Measurements from ENCODE around the gene TMEM141.
A peak's percentile ranks its signal among the peaks of the same experiment; 100 is the strongest.

Gene TMEM141

DNA sequence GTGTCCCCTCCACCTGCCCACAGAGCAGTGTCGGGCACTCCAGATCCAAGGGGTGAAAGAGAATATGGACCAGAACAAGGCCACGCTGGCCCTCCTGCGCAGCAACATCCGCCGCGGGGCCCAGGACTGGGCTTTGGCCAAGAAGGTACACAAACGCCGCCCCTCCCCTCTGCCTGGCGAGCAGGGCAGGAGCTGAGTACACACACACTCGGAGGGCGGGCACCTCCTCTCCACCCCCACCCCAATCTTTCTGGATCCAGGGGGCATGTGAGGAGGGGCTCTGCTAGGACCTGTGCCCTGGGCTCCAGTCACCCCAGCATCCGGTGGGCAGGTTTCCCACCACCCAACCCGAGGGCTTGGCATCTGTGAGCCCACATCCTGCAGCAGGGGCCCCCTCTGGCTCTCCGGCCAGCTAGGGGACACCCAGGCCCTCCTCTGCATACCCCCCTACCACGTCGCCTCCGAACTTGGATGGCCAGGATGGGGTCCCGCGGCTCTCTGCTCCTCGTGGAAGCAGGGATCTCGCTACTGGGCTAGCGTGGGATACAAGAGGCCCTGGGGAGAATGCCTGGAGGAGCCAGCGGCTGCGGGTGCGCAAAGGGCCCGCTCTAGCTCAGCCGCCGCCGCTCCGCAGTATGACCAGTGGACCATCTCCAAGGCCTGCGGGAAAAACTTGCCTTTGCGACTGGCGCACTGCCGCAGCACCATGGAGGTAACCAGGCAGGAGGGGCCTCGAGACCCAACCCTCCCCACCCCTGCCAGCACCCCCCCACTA lies 8.1 kb downstream of the TMEM141 start:
- peaks cover 0 to under 1% of the 10 kb centered on the region in 2 donors for H3K36me3 ChIP-seq (replicated peaks in 1 of 2; ENCODE audit: control insufficient read depth in 2 of 2, insufficient read depth in 2 of 2, low read length in 2 of 2)

DNA sequence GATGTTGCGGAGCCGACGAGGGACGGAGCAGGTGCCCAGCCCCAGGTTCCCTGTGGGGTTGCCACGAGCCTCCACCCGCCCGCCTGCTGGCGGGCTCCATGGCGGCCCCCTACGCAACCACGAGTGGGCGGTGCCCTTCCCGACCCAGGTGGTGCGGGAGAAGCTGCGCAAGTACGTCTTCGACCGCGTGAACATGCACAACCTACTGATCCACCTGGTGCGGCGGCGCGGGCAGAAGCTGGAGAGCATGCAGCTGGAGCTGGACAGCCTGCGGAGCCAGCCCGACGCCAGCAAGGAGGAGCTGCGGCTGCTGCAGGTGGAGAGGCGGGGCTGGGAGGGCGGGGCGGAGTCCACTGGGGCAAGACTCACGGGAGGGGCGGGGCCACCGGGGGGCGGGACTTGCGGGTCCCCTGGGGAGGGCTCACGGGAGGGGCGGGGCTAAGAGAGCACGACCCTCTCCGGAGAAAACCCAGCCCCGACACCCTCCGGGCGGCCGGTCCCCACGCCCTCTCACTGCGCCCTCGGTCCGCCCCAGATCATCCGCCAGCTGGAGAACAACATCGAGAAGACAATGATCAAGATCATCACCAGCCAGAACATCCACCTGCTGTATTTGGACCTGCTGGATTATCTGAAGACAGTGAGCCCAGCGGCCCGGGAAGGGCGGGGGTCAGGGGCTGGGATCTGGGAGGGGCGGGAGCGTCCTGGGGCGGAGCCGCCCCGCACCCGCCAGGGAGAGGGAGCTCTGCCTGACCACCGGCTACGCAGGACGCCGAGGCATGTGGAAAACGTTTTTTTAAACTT lies 8.9 kb downstream of the TMEM141 start:
- no peak overlapping the region for H3K27ac ChIP-seq (replicated peaks; ENCODE audit: low read length)
- H2BK15ac ChIP-seq (ENCODE audit: low read length), result peak overlapping the region; percentile 85
- H3K4me1 ChIP-seq (ENCODE audit: control insufficient read depth in 2 of 2, insufficient read depth in 1 of 2, low read depth in 1 of 2, low read length in 2 of 2), result peaks cover 20 to 28% of the 10 kb centered on the region in 2 donors
- H2BK120ac ChIP-seq (ENCODE audit: low read depth, low read length), result no peak overlapping the region
- peaks cover 0 to 14% (median 5%) of the 10 kb centered on the region in 3 experiments for H3K27me3 ChIP-seq (ENCODE audit: control insufficient read depth in 3 of 3, insufficient read depth in 3 of 3, low read depth in 1 of 3, low read length in 3 of 3)
- peaks cover 0 to 2% of the 10 kb centered on the region in 2 donors for H3K9me3 ChIP-seq (replicated peaks in 1 of 2; ENCODE audit: control insufficient read depth in 2 of 2, insufficient read depth in 1 of 2, low read depth in 1 of 2, low read length in 2 of 2)
- H4K8ac ChIP-seq (ENCODE audit: low read depth, low read length), result no peak overlapping the region
- H3K4me2 ChIP-seq (ENCODE audit: insufficient read depth, low read length, poor library complexity, severe bottlenecking), result peak overlapping the region; percentile 94
- H2AFZ ChIP-seq (ENCODE audit: low read length), result peak overlapping the region; percentile 89
- H3K4ac ChIP-seq (ENCODE audit: low read length), result no peak overlapping the region
- peak overlapping the region; percentile 43 to 86 for H3K4me3 ChIP-seq (ENCODE audit: low read length in 2 of 2)
- H3K79me1 ChIP-seq (ENCODE audit: low read depth, low read length), result no peaks in the 10 kb centered on the region
- H4K91ac ChIP-seq (ENCODE audit: low read depth, low read length, poor library complexity), result no peak overlapping the region
- peak overlapping the region; percentile 86 for H3K9ac ChIP-seq (ENCODE audit: low read depth, low read length, poor library complexity)
- H2BK5ac ChIP-seq (ENCODE audit: low read length), result peak overlapping the region; percentile 53
- H3K14ac ChIP-seq (ENCODE audit: low read length), result peak overlapping the region; percentile 89
- DNase-seq (ENCODE audit: low spot score), result peak; percentile 93
- WGBS, 2 donors (ENCODE audit: extremely low coverage in 2 of 2, insufficient read length in 2 of 2, insufficient replicate concordance in 1 of 2), result no CpG with 5 or more reads among the region's 63 CpGs
- H3K23ac ChIP-seq (ENCODE audit: low read depth, low read length, poor library complexity), result peak overlapping the region; percentile 97
- peak overlapping the region; percentile 94 for H2BK12ac ChIP-seq (ENCODE audit: low read length)
- H3K36me3 ChIP-seq (replicated peaks in 1 of 2; ENCODE audit: control insufficient read depth in 2 of 2, insufficient read depth in 2 of 2, low read length in 2 of 2), result peaks cover 0 to 8% of the 10 kb centered on the region in 2 donors
- H3K18ac ChIP-seq (ENCODE audit: low read length), result peak overlapping the region; percentile 97
- peak overlapping the region; percentile 59 for H2AK5ac ChIP-seq (ENCODE audit: low read depth, low read length)

More for the DNA sequence above, 8.1 kb downstream of the TMEM141 start:
- Histone ChIP-seq H3K14ac (ENCODE audit: low read length) (peak overlapping the region; percentile 89), H2BK5ac (ENCODE audit: low read length) (peak overlapping the region; percentile 53), H4K91ac (ENCODE audit: low read depth, low read length, poor library complexity) (no peak overlapping the region), H3K9me3 (replicated peaks in 1 of 2; ENCODE audit: control insufficient read depth in 2 of 2, insufficient read depth in 1 of 2, low read depth in 1 of 2, low read length in 2 of 2) (peaks cover 0 to 2% of the 10 kb centered on the region in 2 donors), H3K18ac (ENCODE audit: low read length) (peak overlapping the region; percentile 97), H3K79me1 (ENCODE audit: low read depth, low read length) (no peaks in the 10 kb centered on the region), H2BK120ac (ENCODE audit: low read depth, low read length) (no peak overlapping the region), H3K4ac (ENCODE audit: low read length) (peak overlapping the region; percentile 93), H3K4me3 (ENCODE audit: low read length in 2 of 2) (peak overlapping the region in 1 of 2 donors; percentile 83), H3K4me2 (ENCODE audit: insufficient read depth, low read length, poor library complexity, severe bottlenecking) (peak overlapping the region; percentile 91), H3K23ac (ENCODE audit: low read depth, low read length, poor library complexity) (peak overlapping the region; percentile 97), H2AK5ac (ENCODE audit: low read depth, low read length) (peak overlapping the region; percentile 59), H3K27ac (replicated peaks; ENCODE audit: low read length) (no peak overlapping the region), H3K4me1 (ENCODE audit: control insufficient read depth in 2 of 2, insufficient read depth in 1 of 2, low read depth in 1 of 2, low read length in 2 of 2) (peaks cover 20 to 28% of the 10 kb centered on the region in 2 donors), H2AFZ (ENCODE audit: low read length) (peak overlapping the region; percentile 89), H3K9ac (ENCODE audit: low read depth, low read length, poor library complexity) (peak overlapping the region; percentile 86), H2BK12ac (ENCODE audit: low read length) (peak overlapping the region; percentile 63), H4K8ac (ENCODE audit: low read depth, low read length) (no peak overlapping the region), H2BK15ac (ENCODE audit: low read length) (peak overlapping the region; percentile 85), H3K27me3 (ENCODE audit: control insufficient read depth in 3 of 3, insufficient read depth in 3 of 3, low read depth in 1 of 3, low read length in 3 of 3) (peaks cover 0 to 14% (median 5%) of the 10 kb centered on the region in 3 experiments)
- no peak for DNase-seq (ENCODE audit: low spot score)
- WGBS, 2 donors (ENCODE audit: extremely low coverage in 2 of 2, insufficient read length in 2 of 2, insufficient replicate concordance in 1 of 2), result no CpG with 5 or more reads among the region's 35 CpGs

DNA sequence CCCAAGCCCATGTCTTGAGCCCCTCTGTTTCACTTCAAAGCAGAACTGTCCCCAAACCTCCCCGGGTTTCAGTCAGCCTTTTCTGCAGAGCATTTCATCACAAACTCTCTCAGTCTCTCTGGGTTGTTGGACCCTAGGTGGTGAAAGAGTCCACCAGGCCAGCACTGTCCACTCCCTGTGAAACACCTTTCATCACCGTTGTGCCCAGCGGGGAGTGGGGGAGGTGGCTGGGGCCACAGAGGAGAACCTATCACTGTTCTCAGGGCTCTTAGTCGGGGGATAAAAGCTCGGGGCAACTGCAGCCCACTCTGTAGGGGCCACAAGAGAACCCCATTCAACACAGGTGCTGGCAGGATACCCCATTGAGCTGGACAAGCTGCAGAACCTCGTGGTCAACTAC lies 11.2 kb downstream of the TMEM141 start:
- no peak overlapping the region for H2AFZ ChIP-seq (ENCODE audit: low read length)
- peaks cover 0 to 2% of the 10 kb centered on the region in 2 donors for H3K9me3 ChIP-seq (replicated peaks in 1 of 2; ENCODE audit: control insufficient read depth in 2 of 2, insufficient read depth in 1 of 2, low read depth in 1 of 2, low read length in 2 of 2)
- H3K36me3 ChIP-seq (replicated peaks in 1 of 2; ENCODE audit: control insufficient read depth in 2 of 2, insufficient read depth in 2 of 2, low read length in 2 of 2), result peaks cover 4 to 24% of the 10 kb centered on the region in 2 donors
- no peak overlapping the region for H4K91ac ChIP-seq (ENCODE audit: low read depth, low read length, poor library complexity)
- no peak overlapping the region for H3K18ac ChIP-seq (ENCODE audit: low read length)
- H3K23ac ChIP-seq (ENCODE audit: low read depth, low read length, poor library complexity), result no peak overlapping the region
- H2BK5ac ChIP-seq (ENCODE audit: low read length), result no peak overlapping the region
- no peak overlapping the region for H2AK5ac ChIP-seq (ENCODE audit: low read depth, low read length)
- no peak overlapping the region for H3K14ac ChIP-seq (ENCODE audit: low read length)
- H3K4me2 ChIP-seq (ENCODE audit: insufficient read depth, low read length, poor library complexity, severe bottlenecking), result no peak overlapping the region
- no peak for DNase-seq (ENCODE audit: low spot score)
- no peak overlapping the region for H3K9ac ChIP-seq (ENCODE audit: low read depth, low read length, poor library complexity)
- H2BK15ac ChIP-seq (ENCODE audit: low read length), result no peak overlapping the region
- H2BK120ac ChIP-seq (ENCODE audit: low read depth, low read length), result no peak overlapping the region
- peaks cover 4% of the 10 kb centered on the region for H3K79me1 ChIP-seq (ENCODE audit: low read depth, low read length)
- H3K27ac ChIP-seq (replicated peaks; ENCODE audit: low read length), result no peak overlapping the region
- H3K4me3 ChIP-seq (ENCODE audit: low read length in 2 of 2), result no peak overlapping the region
- H4K8ac ChIP-seq (ENCODE audit: low read depth, low read length), result no peak overlapping the region
- no peak overlapping the region for H3K4ac ChIP-seq (ENCODE audit: low read length)
- H2BK12ac ChIP-seq (ENCODE audit: low read length), result no peak overlapping the region
- no CpG with 5 or more reads among the region's 6 CpGs for WGBS, 2 donors (ENCODE audit: extremely low coverage in 2 of 2, insufficient read length in 2 of 2, insufficient replicate concordance in 1 of 2)
- H3K4me1 ChIP-seq (ENCODE audit: control insufficient read depth in 2 of 2, insufficient read depth in 1 of 2, low read depth in 1 of 2, low read length in 2 of 2), result peaks cover 15 to 22% of the 10 kb centered on the region in 2 donors
- H3K27me3 ChIP-seq (ENCODE audit: control insufficient read depth in 3 of 3, insufficient read depth in 3 of 3, low read depth in 1 of 3, low read length in 3 of 3), result peaks cover 0 to 14% (median 5%) of the 10 kb centered on the region in 3 experiments
